HL-60/S4 (cell line): ENCODE measurements around the gene RBFOX2.
"Not testable (repeated sequence)": the region's sequence is repeated elsewhere in the genome, so short reads cannot be mapped to it uniquely, and the experiment has no call there.

ENCODE experiments used
- in situ Hi-C: fragments of 300-500 bp; cut with MboI; formaldehyde crosslinking; loops from 2 replicates; pipeline ENCODE4 v1.14.3; 2022; ENCODE audit warnings: low sequenced_read_pairs

The RBFOX2 gene

GRCh38 chr22:35746946-35747703, 281.5 kb downstream of the RBFOX2 start:
- in situ Hi-C loops = no loop called here

GRCh38 chr22:35746248-35746647, 282.4 kb downstream of the RBFOX2 start:
- in situ Hi-C loops = no loop called here

DNA sequence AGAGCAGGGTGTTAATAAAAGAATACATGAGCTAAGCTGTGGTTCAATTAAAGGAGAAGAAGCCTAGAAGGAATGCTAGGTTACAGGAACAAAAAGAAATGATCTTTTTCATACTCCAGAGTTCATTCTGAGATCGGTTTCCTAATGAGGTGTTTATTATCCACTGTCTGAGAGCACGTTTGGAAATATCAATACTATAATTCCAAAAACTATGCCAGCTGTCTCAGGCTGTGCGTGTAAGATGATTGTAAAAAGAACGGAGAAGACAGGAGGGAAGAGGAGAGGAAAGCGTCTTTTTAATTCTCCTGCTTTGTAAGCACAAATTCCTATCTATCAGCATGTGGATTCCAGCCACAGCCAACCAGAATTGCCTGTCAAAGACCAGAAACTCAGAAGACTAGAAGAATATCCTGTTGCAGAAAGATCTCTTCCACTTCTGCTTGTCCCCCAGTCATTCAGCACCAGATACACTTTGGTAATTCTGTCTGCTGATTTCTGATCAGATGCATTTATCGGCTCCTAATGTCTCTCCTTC, 285.2 kb downstream of the RBFOX2 start:
- in situ Hi-C loops = no loop called here

DNA sequence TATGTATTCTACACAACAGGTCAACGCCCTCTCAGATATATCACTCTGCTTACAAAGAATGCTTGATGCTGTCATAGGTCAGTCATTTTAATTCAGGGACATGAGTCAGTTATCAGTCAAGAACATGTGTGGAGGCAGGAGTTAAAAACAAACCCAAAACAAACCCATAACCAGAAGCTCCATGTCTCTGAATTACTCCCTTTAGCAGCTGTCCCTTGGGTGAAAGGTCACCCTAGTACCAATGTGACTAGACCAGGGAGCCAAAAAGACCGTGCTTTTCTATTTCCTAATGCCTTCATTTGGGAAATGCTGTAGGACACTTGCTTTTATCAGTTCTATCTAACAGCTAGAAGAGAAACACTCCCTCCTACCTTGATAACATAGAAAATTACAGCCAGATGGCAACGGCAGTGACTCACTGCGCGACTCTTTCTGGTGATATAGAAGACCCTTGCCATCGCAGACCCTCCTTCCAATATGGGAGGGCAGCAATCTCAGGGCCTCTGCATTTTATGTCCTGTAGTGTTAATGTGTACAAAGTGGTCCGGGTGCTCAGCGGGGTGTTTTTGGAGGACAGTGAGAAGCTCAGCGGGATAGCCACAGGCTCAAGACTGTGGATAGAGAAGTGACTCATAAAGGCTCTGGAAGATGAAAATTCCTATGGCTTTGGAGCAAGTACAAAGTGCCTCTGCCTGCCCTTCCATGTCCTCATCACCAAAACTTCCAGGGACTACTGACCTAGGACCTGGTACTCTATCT, 286.1 kb downstream of the RBFOX2 start:
- in situ Hi-C loops = no loop called here

GRCh38 chr22:35740616-35741015, 288.0 kb downstream of the RBFOX2 start:
- in situ Hi-C loops = no loop called here

- in situ Hi-C loops = no loop called here
Measured at GRCh38 chr22:35739931-35740380, 288.7 kb downstream of the RBFOX2 start.

- in situ Hi-C loops = no loop called here
Measured at GRCh38 chr22:35739076-35739930, 289.3 kb downstream of the RBFOX2 start.

DNA sequence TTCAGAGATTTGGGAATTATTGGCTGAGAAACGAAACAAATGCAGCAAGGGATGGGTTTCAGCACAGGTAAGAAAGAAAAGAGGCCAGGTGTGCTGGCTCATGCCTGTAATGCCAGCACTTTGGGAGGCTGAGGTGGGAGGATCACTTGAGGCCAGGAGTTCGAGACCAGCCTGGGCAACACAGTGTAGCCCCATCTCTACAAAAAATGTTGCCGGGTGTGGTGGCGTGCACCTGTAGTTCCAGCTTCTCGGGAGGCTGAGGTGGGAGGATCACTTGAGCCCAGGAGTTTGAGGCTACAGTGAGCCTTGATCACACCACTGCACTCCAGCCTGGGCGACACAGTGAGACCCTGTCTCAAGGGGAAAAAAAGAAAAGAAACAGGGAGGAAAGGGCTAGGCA, 290.7 kb downstream of the RBFOX2 start:
- in situ Hi-C loops = not testable (repeated sequence)

DNA sequence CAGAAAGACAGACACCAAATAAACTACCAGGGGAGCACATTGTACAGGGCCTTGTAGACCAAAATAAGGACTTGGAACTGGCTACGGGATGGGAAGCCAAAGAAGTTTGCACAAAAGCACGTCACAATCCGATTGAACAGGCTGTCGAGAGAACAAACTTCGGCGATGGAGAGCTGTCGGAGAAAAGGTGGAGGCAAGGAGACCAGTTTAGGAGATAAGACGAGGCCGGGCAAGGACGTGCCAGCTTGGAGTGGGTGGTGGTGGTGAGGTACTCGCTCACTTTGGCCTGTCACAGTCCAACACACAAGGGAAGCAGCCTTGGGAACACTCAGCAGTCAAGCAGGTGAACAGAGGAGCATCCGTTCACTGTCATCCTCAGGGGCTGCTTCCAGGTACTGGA, 291.9 kb downstream of the RBFOX2 start:
- in situ Hi-C loops = no loop called here

GRCh38 chr22:35736166-35736565, 292.5 kb downstream of the RBFOX2 start:
- in situ Hi-C loops = no loop called here

- in situ Hi-C loops = no loop called here
Measured at GRCh38 chr22:35735542-35735941, 293.1 kb downstream of the RBFOX2 start.

- in situ Hi-C loops = no loop called here
Measured at GRCh38 chr22:35734517-35734827, 294.2 kb downstream of the RBFOX2 start.

DNA sequence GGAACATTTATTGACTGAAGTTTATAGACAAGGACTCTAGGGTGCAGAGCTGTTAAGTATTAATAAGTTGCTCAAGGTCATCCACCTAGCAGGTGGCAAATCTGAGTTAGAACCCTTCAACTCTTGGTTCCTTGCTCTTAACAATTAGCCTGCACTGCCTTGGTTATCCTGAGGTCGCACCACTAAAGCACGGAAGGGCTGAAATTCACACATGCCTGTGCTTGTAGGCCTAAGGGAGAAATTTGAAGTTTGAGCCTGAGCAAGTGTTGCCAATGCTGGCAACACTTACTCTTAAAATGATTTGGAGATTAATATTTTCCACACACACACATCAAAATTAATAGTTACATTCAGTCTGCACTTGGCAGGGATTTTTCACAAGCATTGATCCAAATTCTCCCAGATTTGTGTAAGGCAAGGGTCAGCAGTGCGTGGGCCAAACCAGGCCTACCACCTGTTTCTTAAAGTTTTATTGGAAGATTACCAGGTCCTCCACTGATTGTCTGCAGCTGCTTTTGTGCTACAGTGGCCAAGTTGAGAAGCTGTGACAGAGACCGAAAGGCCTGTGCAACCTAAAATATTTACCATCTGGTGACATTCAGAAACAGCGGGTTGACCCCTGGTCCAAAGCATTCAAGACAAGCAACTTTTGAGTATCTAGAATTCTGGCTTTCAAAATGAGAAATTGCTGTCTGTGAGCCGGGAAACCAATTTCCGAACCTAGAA, 294.7 kb downstream of the RBFOX2 start:
- in situ Hi-C loops = no loop called here

- in situ Hi-C loops = no loop called here
Measured at GRCh38 chr22:35733036-35733435, 295.6 kb downstream of the RBFOX2 start.

DNA sequence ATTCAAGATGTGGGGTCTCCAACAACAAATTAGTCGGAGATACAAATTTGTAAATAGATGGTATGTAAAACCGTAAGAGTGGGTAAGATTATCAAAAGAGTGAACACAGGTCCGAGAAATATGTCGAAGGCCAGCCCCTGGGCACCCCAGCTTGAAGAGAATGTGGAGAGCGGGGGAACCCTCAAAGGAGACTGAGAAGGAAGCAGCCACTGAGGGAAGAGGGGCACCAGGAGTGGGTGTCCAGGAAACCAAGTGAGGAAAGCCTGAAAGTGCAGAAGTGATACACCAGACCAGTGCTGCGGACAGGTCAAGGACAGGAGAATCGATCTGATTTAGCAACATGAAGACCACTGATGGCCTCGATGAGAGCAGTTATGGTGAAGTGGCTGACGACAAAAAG, 296.5 kb downstream of the RBFOX2 start:
- in situ Hi-C loops = no loop called here

DNA sequence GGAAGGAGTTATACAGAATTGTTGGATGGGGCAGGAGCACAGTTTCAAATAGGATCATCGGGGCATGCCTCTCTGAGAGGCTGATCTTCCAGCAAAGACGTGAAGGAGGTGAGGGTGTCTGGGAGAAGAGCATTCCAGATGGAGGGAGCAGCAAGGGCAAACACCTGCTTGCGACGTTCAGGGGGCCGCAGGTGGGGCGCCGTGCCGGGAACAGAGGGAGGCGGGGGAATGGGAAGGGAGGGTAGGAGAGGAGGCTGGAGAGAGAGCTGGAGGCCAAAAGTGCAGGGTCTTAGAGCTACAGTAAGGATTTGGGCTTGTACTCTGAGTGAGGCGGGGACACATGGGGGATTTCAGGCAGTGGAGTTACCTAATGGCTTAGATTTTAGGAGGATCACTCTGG, 297.3 kb downstream of the RBFOX2 start:
- in situ Hi-C loops = no loop called here

GRCh38 chr22:35729309-35729698, 299.3 kb downstream of the RBFOX2 start:
- in situ Hi-C loops = no loop called here

GRCh38 chr22:35728639-35729308, 299.9 kb downstream of the RBFOX2 start:
- in situ Hi-C loops = no loop called here

DNA sequence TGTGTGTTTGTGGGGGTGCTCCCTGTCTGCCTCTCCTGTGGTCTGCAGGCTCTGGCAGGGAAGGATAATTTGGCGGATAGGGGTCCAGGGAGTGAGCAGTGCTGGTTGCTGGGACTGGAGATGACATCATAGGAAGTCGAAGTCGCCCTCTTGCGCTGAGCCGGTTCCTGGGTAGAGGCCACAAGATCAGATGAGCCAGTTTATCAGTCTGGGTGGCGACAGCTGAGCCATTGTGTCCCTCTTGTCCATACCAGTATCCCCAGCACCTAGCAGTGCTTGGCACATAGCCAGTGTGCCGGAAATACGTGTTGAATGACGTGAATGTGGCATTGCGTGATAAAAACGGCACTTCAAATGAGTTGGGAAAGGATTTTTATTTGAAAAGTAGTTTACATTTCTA, 301.2 kb downstream of the RBFOX2 start:
- in situ Hi-C loops = no loop called here

GRCh38 chr22:35726933-35727332, 301.7 kb downstream of the RBFOX2 start:
- in situ Hi-C loops = no loop called here
